Epithelial cell of proximal tubule (primary cell): Measurements from ENCODE around the gene STIL. TPM values are rescaled to one million over a fixed set of nuclear protein-coding genes. Genes with fewer than 3 reads are reported as not detected.
A peak's percentile ranks its signal among the peaks of the same experiment; 100 is the strongest.

Source experiments
- DNase-seq: peaks from one replicate; pipeline ENCODE4 v3.0.0-alpha.2; 2011; ENCODE audit warnings: low read depth
- H3K4me3 ChIP-seq: 2 replicates; pipeline ENCODE4 v1.5.1; 2011; ENCODE audit warnings: low read depth, mild to moderate bottlenecking, low read length
- CTCF ChIP-seq: conservative IDR thresholded peaks from 2 replicates; pipeline ENCODE4 v1.5.1; 2012; ENCODE audit warnings: low read depth, mild to moderate bottlenecking, low read length
- total RNA-seq: library from RNA; depleted of rRNA; stranded (reverse); fragments of >200 nt; gene quantifications from 2 replicates; pipeline ENCODE4 v1.2.3, GENCODE V29; 2015

STIL gene
- total RNA-seq, 1 donor from 2014 or later: 17.3 TPM

- DNase-seq: no peak
- no peak overlapping the region for H3K4me3 ChIP-seq
- no peak for TF ChIP-seq CTCF
These were observed 26.3 kb upstream of the STIL start for GRCh38 chr1:47340227-47340626.

DNA sequence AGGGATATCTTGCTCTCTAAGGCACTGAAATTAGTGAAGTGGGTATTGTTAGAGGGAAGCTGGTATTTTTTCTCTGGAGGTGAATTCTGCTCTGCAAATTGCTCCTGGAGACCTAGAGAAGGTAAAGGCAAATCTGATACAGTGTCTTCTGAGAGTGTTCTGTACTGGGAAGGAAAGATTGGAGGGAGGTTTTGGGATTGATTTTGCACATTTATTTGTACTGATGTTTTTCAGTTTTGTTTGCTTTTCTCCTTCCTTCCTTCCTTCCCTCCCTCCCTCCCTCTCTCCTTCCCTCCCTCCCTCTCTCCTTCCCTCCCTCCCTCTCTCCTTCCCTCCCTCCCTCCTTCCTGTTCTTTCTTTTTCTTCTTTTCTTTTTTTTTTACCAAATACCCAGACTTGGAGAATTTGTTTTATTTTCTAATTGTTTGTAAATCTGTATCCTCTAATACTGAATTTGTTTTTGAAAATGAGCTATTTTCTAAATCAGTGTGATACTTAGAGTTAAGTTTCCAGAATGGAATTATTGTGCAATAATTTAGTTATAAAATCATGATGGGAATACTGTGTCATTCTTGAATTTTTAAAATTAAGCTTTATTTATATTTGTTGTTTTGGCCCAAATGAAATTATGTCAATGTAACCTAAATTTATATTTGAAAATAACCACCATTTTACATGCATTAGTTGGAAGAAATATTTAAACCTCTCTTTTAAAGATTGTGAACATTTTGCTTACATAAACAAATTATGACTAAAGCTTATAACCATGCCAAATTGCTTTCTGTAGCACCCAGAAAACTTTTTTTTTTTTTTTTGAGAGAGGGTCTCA lies 24.5 kb upstream of the STIL start:
- no peak for DNase-seq
- no peak overlapping the region for H3K4me3 ChIP-seq
- TF ChIP-seq CTCF: no peak

- DNase-seq: no peak
- H3K4me3 ChIP-seq: no peak overlapping the region
- TF ChIP-seq CTCF: no peak
These were observed 23.4 kb upstream of the STIL start for GRCh38 chr1:47337350-47337749.

DNA sequence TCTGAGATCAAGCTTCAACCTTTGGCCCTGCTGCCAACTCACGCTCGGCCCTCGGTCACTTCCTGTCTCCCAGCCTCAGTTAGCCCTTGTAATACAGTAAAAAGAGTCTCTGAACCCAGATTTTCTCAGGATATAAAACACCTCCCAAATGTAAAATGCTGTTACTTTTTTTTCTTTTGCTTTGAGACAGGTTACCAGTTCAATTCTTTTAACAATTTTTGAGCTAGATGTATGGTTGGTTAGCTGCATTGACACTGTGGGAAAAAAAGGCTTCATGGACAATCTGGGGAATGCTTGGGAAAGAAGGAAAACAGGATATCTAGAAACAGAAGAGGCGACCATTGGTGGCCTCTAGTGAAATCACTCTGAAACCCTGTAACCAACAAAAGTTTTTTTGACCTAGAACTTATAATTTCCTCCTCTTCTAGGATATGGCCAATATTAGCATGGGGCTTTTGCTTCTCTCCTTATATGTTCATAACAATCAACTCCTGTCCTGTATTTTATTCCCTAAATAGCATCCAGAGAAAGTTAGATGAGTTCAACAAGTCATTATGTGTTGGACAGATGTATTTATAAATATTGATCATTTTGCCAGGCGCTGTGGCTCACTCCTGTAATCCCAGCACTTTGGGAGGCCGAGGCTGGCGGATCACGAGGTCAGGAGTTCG lies 21.0 kb upstream of the STIL start:
- TF ChIP-seq CTCF: no peak
- H3K4me3 ChIP-seq: peak overlapping the region; percentile 96
- DNase-seq: no peak

DNA sequence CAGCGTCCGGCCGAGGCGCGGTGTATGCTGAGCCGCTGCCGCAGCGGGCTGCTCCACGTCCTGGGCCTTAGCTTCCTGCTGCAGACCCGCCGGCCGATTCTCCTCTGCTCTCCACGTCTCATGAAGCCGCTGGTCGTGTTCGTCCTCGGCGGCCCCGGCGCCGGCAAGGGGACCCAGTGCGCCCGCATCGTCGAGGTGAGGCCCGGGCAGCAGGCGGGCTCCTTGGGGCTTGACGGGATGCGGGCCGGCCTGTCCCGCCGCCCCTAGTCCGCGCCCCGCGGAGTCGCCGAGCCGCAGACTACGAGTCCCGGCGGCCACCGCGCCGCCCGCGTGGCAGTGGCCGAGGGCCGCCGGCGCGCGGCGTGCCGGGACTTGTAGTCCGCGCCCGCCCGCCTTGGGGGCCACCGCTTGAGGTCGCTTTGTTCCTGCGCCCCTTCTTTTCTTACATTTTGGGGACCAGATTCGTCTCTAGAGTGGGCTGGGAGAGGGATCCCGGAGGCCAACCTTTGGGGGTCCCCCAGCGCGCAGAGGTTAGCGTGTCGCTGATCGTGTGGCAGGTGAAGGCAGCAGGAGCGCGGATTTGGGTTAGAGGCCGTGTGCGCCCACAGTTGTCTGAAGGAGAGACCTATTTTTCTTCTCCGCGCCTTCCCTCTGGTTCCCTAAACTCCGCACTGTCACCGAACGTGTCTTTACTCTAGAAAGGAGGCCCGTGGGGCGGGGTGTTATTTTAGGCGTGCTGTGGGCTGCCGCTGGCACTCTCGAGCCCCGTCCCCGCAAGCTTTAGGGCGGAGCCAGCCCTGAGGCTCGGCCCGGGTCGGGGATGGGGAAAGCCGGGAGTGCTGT lies 20.2 kb upstream of the STIL start:
- H3K4me3 ChIP-seq: peak overlapping the region; percentile 96
- no peak for DNase-seq
- peak; percentile 27 for TF ChIP-seq CTCF

GRCh38 chr1:47333578-47333921 lies 19.6 kb upstream of the STIL start, which contains the start of gene CMPK1:
Gene CMPK1, plus strand, starts transcription at chr1:47333790. Its CDS starts 156 bp downstream, at chr1:47333946.
- no peak for DNase-seq
- TF ChIP-seq CTCF: peak; percentile 21
- peak within 1 kb of the TSS; percentile 96 for H3K4me3 ChIP-seq
